K562 (cell line): ENCODE measurements around the gene FAM131C. TPM values are rescaled to one million over a fixed set of nuclear protein-coding genes. Genes with fewer than 3 reads are reported as not detected.
"Not testable (repeated sequence)": the region's sequence is repeated elsewhere in the genome, so short reads cannot be mapped to it uniquely, and the experiment has no call there.

ENCODE experiments used
- ATAC-seq: fragments of 200-7000 bp; cut with Tn5 transposase; 3 replicates; pipeline ENCODE4 v1.9.1; 2020; ENCODE audit warnings: moderate library complexity
- BruUV-seq: library from RNA; stranded (reverse); fragments of 400-500 nt; replicated peaks from 2 replicates; lab custom pipeline; 2021; lab: Mats Ljungman, UMichigan
- CTCF ChIA-PET: fragments of 300-600 bp; formaldehyde crosslinking; extraction: SDS; loops from one replicate; lab custom pipeline; 2021; ENCODE audit warnings: low intra/inter-chr PET ratio; lab: Yijun Ruan, JAX
- POLR2A ChIA-PET: fragments of 300-600, 350-650 bp; sonication (Branson Sonifier 250); formaldehyde crosslinking; extraction: SDS; loops from one replicate; lab custom pipeline; 2021; ENCODE audit warnings: antibody characterized with exemption, inconsistent platforms; lab: Yijun Ruan, JAX
- DNase-seq, 4 experiments: peaks; one replicate each; pipeline versions ENCODE4 v3.0.0 to v3.0.0-alpha.2; 2011 to 2018; ENCODE audit warnings: low spot score in 3 of 4, mixed read lengths in 3 of 4; ENCODE audit errors: extremely low read depth in 1 of 4
- FAIRE-seq: peaks from 2 replicates; lab custom pipeline; 2011; peaks lifted over from hg19 to GRCh38; lab: Jason Lieb, UNC
- H2AFZ ChIP-seq: 2 replicates; pipeline ENCODE4 v1.6.0; 2011; ENCODE audit warnings: low read depth, low read length, control low read depth, inconsistent platforms
- H3K27ac ChIP-seq: fragments of 200-600 bp; 3 replicates; pipeline ENCODE4 v1.8.0; 2011; ENCODE audit warnings: low read depth, mild to moderate bottlenecking, control low read depth, inconsistent platforms, low read length, moderate library complexity, mixed read lengths; ENCODE audit errors: extremely low read depth
- H3K27me3 ChIP-seq, 2 experiments: fragments of 300-600 bp in 1 of 2; 2 replicates in 1 of 2; 3 replicates in 1 of 2; pipeline versions ENCODE4 v1.6.0 to v1.8.0; 2011; ENCODE audit warnings: inconsistent platforms in 2 of 2, low read length in 2 of 2, mild to moderate bottlenecking in 1 of 2, mixed read lengths in 1 of 2, moderate library complexity in 1 of 2; ENCODE audit not compliant: control insufficient read depth in 2 of 2, insufficient read depth in 2 of 2
- H3K36me3 ChIP-seq: fragments of 300-600 bp; 3 replicates; pipeline ENCODE4 v1.8.0; 2011; ENCODE audit warnings: mild to moderate bottlenecking, low read length, inconsistent platforms; ENCODE audit not compliant: control insufficient read depth, insufficient read depth
- H3K4me1 ChIP-seq, 2 experiments: fragments of 200-600 bp in 1 of 2; replicated peaks in 1 of 2; 2 replicates in 1 of 2; 3 replicates in 1 of 2; pipeline versions ENCODE4 v1.5.1 to v1.8.0; 2011; ENCODE audit warnings: inconsistent platforms in 2 of 2, low read length in 2 of 2, mild to moderate bottlenecking in 1 of 2, mixed read lengths in 1 of 2, moderate library complexity in 1 of 2; ENCODE audit not compliant: control insufficient read depth in 2 of 2, insufficient read depth in 2 of 2
- H3K4me2 ChIP-seq: 2 replicates; pipeline ENCODE4 v1.6.1; 2011; ENCODE audit warnings: low read length, control low read depth, inconsistent platforms, mixed read lengths; ENCODE audit not compliant: insufficient read depth
- H3K4me3 ChIP-seq: fragments of 200-600 bp; sonication (generic), shearing (Covaris generic); 2 replicates; pipeline ENCODE4 v1.5.1; 2016; ENCODE audit warnings: control low read depth, inconsistent platforms
- H3K79me2 ChIP-seq: fragments of 200-600 bp; 3 replicates; pipeline ENCODE4 v1.8.0; 2011; ENCODE audit warnings: low read length, inconsistent platforms; ENCODE audit not compliant: control insufficient read depth, insufficient read depth
- H3K9ac ChIP-seq, 2 experiments: 2 replicates each; pipeline versions ENCODE4 v1.6.0 to v1.6.1; 2011; ENCODE audit warnings: low read depth in 2 of 2, low read length in 2 of 2, control low read depth in 1 of 2, inconsistent platforms in 1 of 2, mild to moderate bottlenecking in 1 of 2, mixed read lengths in 1 of 2; ENCODE audit not compliant: insufficient read depth in 1 of 2
- H3K9me1 ChIP-seq: one replicate; pipeline ENCODE4 v1.6.0; 2011; ENCODE audit warnings: inconsistent platforms, mild to moderate bottlenecking, low read length, moderate library complexity; ENCODE audit not compliant: control insufficient read depth, insufficient read depth
- H3K9me3 ChIP-seq: replicated peaks from 2 replicates; pipeline ENCODE4 v1.5.1; 2011; ENCODE audit warnings: low read depth, low read length, inconsistent platforms; ENCODE audit not compliant: control insufficient read depth, insufficient read depth
- H4K20me1 ChIP-seq: replicated peaks from 2 replicates; pipeline ENCODE4 v1.6.1; 2011; ENCODE audit warnings: low read length, inconsistent platforms, mixed read lengths; ENCODE audit not compliant: control insufficient read depth, insufficient read depth
- ATF6 ChIP-seq: sonication (generic); formaldehyde crosslinking; IDR thresholded peaks from 2 replicates; pipeline ENCODE4 v1.4.0; 2020; ENCODE audit warnings: mild to moderate bottlenecking, missing genetic modification reagents
- HDAC2 ChIP-seq: fragments of 450-650 bp; IDR thresholded peaks from 2 replicates; pipeline ENCODE4 v1.6.1; 2016; ENCODE audit warnings: mild to moderate bottlenecking
- NFIX ChIP-seq: fragments of 250-450 bp; sonication (Bioruptor Pico); IDR thresholded peaks from 2 replicates; pipeline ENCODE4 v1.4.0; 2020; ENCODE audit warnings: low read depth, mild to moderate bottlenecking, moderate library complexity
- ZBTB7A ChIP-seq: IDR thresholded peaks from 2 replicates; pipeline ENCODE4 v1.6.1; 2011; ENCODE audit warnings: low read depth, mild to moderate bottlenecking, low read length, moderate library complexity, borderline replicate concordance; ENCODE audit not compliant: control insufficient read depth
- WGBS: fragments of 100-300 bp; shearing (Covaris generic); methylation state at CpG from one replicate; pipeline ENCODE4 v1.1.6; 2016; ENCODE audit warnings: low coverage, mixed read lengths; ENCODE audit not compliant: insufficient coverage; ENCODE audit errors: missing lambda C conversion rate; 5-methylcytosine and 5-hydroxymethylcytosine counted together
- in situ Hi-C: fragments of 300-500 bp; cut with MboI; formaldehyde crosslinking; loops from 4 replicates; pipeline ENCODE4 v1.15.0; 2018; ENCODE audit warnings: inconsistent platforms, mixed read lengths
- intact Hi-C: fragments of 100-400 bp; cut with micrococcal nuclease; formaldehyde crosslinking; loops from 2 replicates; pipeline ENCODE4 v1.14.2; 2022
- polyA plus RNA-seq, 8 experiments: library from polyadenylated mRNA; depleted of rRNA in 4 of 8; stranded (reverse) in 5 of 8; unstranded in 3 of 8; fragments of >200 nt; fragmentation: Nextera tagmentation in 2 of 8; fragmentation: Illumina TruSeq in 1 of 8; extraction: Ambion mirVana in 2 of 8; extraction: Trizol in 1 of 8; gene quantifications; 2 replicates each; pipeline versions ENCODE4 v1.2.1 to v1.2.3, GENCODE V29; 2011 to 2014; ENCODE audit warnings: inconsistent platforms in 1 of 8, missing spikeins in 1 of 8
- total RNA-seq, 7 experiments: library from RNA; depleted of rRNA in 6 of 7; stranded (reverse); fragments of >200 nt in 6 of 7; fragmentation: Illumina TruSeq in 2 of 7; extraction: Trizol in 2 of 7; gene quantifications; 2 replicates each; pipeline versions ENCODE4 v1.2.1 to v1.2.3, GENCODE V29; 2011 to 2021; ENCODE audit warnings: low replicate concordance in 1 of 7
- TF ChIP-seq, protein P1 (sequence below): fragments of 450-650 bp; IDR thresholded peaks from 2 replicates; pipeline ENCODE4 v1.6.1; 2017; ENCODE audit warnings: antibody characterized with exemption, mild to moderate bottlenecking

FAM131C gene
- total and polyA plus RNA-seq, 9 of the 15 experiments (the other 6 are each of a cell fraction or from before 2014, with no cell fraction given): 0.10 to 0.29 (median 0.16) TPM; not detected in 6

- TF ChIP-seq, protein P1, sequence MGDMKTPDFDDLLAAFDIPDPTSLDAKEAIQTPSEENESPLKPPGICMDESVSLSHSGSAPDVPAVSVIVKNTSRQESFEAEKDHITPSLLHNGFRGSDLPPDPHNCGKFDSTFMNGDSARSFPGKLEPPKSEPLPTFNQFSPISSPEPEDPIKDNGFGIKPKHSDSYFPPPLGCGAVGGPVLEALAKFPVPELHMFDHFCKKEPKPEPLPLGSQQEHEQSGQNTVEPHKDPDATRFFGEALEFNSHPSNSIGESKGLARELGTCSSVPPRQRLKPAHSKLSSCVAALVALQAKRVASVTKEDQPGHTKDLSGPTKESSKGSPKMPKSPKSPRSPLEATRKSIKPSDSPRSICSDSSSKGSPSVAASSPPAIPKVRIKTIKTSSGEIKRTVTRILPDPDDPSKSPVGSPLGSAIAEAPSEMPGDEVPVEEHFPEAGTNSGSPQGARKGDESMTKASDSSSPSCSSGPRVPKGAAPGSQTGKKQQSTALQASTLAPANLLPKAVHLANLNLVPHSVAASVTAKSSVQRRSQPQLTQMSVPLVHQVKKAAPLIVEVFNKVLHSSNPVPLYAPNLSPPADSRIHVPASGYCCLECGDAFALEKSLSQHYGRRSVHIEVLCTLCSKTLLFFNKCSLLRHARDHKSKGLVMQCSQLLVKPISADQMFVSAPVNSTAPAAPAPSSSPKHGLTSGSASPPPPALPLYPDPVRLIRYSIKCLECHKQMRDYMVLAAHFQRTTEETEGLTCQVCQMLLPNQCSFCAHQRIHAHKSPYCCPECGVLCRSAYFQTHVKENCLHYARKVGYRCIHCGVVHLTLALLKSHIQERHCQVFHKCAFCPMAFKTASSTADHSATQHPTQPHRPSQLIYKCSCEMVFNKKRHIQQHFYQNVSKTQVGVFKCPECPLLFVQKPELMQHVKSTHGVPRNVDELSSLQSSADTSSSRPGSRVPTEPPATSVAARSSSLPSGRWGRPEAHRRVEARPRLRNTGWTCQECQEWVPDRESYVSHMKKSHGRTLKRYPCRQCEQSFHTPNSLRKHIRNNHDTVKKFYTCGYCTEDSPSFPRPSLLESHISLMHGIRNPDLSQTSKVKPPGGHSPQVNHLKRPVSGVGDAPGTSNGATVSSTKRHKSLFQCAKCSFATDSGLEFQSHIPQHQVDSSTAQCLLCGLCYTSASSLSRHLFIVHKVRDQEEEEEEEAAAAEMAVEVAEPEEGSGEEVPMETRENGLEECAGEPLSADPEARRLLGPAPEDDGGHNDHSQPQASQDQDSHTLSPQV: no peak
- 0 out of 2 replicates have a peak, but pooled peaks have one; percentile 45 for TF ChIP-seq HDAC2
- peak; percentile 86 for TF ChIP-seq NFIX (CRISPR knock-in tag)
- TF ChIP-seq ATF6 (CRISPR knock-in tag): no peak
Observed at GRCh38 chr1:16029288-16029687, 44.2 kb downstream of the FAM131C start (continued).

DNA sequence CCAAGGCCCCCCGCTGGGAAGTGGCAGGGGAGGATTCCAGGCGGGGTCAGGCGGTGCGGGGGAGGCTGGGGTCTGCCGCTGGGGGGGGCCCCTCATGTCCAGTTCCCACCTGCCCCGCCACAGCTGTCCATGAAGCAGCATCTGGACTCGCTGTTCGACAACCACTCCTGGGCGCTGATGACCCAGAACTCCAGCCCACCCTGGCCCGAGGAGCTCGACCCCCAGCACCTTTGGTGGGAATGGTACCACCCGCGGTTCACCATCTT lies 44.5 kb downstream of the FAM131C start:
- H3K4me3 ChIP-seq, BruUV-seq, FAIRE-seq, H3K9me1 ChIP-seq, H3K9me3 ChIP-seq, H3K4me2 ChIP-seq, DNase-seq, H3K36me3 ChIP-seq, intact Hi-C loops, ATAC-seq, H4K20me1 ChIP-seq, H2AFZ ChIP-seq, CTCF ChIA-PET, H3K27ac ChIP-seq, H3K9ac ChIP-seq, H3K79me2 ChIP-seq, in situ Hi-C loops: not testable (repeated sequence)
- 12% methylated on average over 6 of the region's 13 CpGs for WGBS
- TF ChIP-seq ZBTB7A: 0 out of 2 replicates have a peak, but pooled peaks have one; percentile 53
- H3K4me1 ChIP-seq: peaks cover 12 to 52% of the 10 kb centered on the region in 2 experiments; a peak in 4 of 5 replicates
- peaks cover 0 to 11% of the 10 kb centered on the region in 2 experiments; a peak in 2 of 5 replicates for H3K27me3 ChIP-seq
- POLR2A ChIA-PET: interaction anchor here (0.5 kb wide), 1 partner anchor 13 kb away, joined by 3 read pairs; no protein-coding TSS in a partner anchor
